Fibroblast of lung (primary cell): Measurements from ENCODE around the gene ZPLD1. TPM values are rescaled to one million over a fixed set of nuclear protein-coding genes. Genes with fewer than 3 reads are reported as not detected.

Source experiments
- DNase-seq, 2 donors: peaks; one replicate each; pipeline versions ENCODE4 v3.0.0 to v3.0.0-alpha.2; 2010; ENCODE audit warnings: low read depth in 2 of 2
- H2AFZ ChIP-seq: 2 replicates; pipeline ENCODE4 v1.5.1; 2012; ENCODE audit warnings: low read length, control low read depth, inconsistent platforms
- H3K27ac ChIP-seq: 2 replicates; pipeline ENCODE4 v1.5.1; 2011; ENCODE audit warnings: low read length, control low read depth; ENCODE audit not compliant: insufficient read depth
- H3K27me3 ChIP-seq: 2 replicates; pipeline ENCODE4 v1.5.1; 2011; ENCODE audit warnings: mild to moderate bottlenecking, low read length; ENCODE audit not compliant: control insufficient read depth, insufficient read depth
- H3K36me3 ChIP-seq: 2 replicates; pipeline ENCODE4 v1.5.1; 2011; ENCODE audit warnings: low read length; ENCODE audit not compliant: control insufficient read depth, insufficient read depth
- H3K4me1 ChIP-seq: 2 replicates; pipeline ENCODE4 v1.5.1; 2011; ENCODE audit warnings: low read length; ENCODE audit not compliant: control insufficient read depth, insufficient read depth; ENCODE audit errors: extremely low read depth
- H3K4me2 ChIP-seq: 2 replicates; pipeline ENCODE4 v1.5.1; 2011; ENCODE audit warnings: low read length, control low read depth; ENCODE audit not compliant: insufficient read depth; ENCODE audit errors: extremely low read depth
- H3K4me3 ChIP-seq, 4 experiments: fragments of 200-600 bp in 1 of 4; sonication (generic) in 1 of 4; replicated peaks in 1 of 4; 2 replicates each; pipeline ENCODE4 v1.5.1; 2011 to 2016; ENCODE audit warnings: low read length in 4 of 4, low read depth in 3 of 4, mild to moderate bottlenecking in 3 of 4, control low read depth in 2 of 4, inconsistent platforms in 1 of 4, mixed read lengths in 1 of 4; ENCODE audit not compliant: insufficient read depth in 1 of 4; ENCODE audit errors: control extremely low read depth in 1 of 4
- H3K79me2 ChIP-seq: 2 replicates; pipeline ENCODE4 v1.5.1; 2012; ENCODE audit warnings: mild to moderate bottlenecking, low read length, inconsistent platforms; ENCODE audit not compliant: control insufficient read depth, insufficient read depth
- H3K9ac ChIP-seq: 2 replicates; pipeline ENCODE4 v1.5.1; 2011; ENCODE audit warnings: mild to moderate bottlenecking, low read length, control low read depth; ENCODE audit not compliant: insufficient read depth
- H3K9me3 ChIP-seq: 2 replicates; pipeline ENCODE4 v1.5.1; 2012; ENCODE audit warnings: low read depth, low read length; ENCODE audit not compliant: control insufficient read depth, insufficient read depth
- H4K20me1 ChIP-seq: 2 replicates; pipeline ENCODE4 v1.5.1; 2011; ENCODE audit warnings: low read length; ENCODE audit not compliant: control insufficient read depth, insufficient read depth; ENCODE audit errors: extremely low read depth
- CTCF ChIP-seq, 2 donors: IDR thresholded peaks in 1 of 2; conservative IDR thresholded peaks in 1 of 2; 1 replicate in 1 of 2; 2 replicates in 1 of 2; pipeline ENCODE4 v1.5.1; 2011 to 2012; ENCODE audit warnings: low read length in 2 of 2, control low read depth in 1 of 2, inconsistent platforms in 1 of 2, low read depth in 1 of 2, mild to moderate bottlenecking in 1 of 2
- EZH2 ChIP-seq: IDR thresholded peaks from 2 replicates; pipeline ENCODE4 v1.5.1; 2012; ENCODE audit warnings: low read length, control low read depth, mild to moderate bottlenecking; ENCODE audit errors: missing control alignments
- polyA plus RNA-seq, 2 donors: library from polyadenylated mRNA; depleted of rRNA in 1 of 2; stranded (reverse) in 1 of 2; unstranded in 1 of 2; fragments of >200 nt; gene quantifications; 2 replicates each; pipeline ENCODE4 v1.2.1, GENCODE V29; 2011 to 2012; ENCODE audit warnings: missing spikeins in 1 of 2
- total RNA-seq: library from RNA; depleted of rRNA; stranded (reverse); fragments of >200 nt; gene quantifications from 2 replicates; pipeline ENCODE4 v1.2.1, GENCODE V29; 2014

The ZPLD1 gene
- total and polyA plus RNA-seq, 2 donors (not counting 1 experiment from before 2014, with no cell fraction given), result 0.02 to 0.17 TPM

DNA sequence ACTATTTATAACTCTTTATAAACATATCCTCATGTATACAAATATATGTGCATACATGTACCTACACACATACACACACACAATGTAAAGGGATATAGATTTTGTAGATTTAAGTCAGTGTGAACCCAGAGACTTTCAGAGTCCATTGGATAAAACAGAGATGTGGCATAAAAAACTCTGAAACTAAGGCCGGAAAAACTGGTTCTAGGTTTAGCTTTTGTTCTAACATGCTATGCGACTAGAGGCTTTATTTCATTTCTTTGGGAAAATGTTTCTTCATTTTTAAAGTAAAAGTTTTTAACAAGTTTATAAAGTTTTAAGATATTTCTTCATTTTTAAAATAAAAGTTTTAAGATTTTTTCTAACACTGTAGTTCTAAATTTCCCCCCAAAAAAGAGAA, 36.7 kb downstream of the ZPLD1 start:
- Histone ChIP-seq H3K4me1 (no peaks in the 10 kb centered on the region), H3K4me3 (no peak overlapping the region)

GRCh38 chr3:102473648-102474047, 38.8 kb downstream of the ZPLD1 start:
- H3K79me2 ChIP-seq, result no peaks in the 10 kb centered on the region
- no peaks in the 10 kb centered on the region for H3K27me3 ChIP-seq
- no peaks in the 10 kb centered on the region for H4K20me1 ChIP-seq
- TF ChIP-seq CTCF (conservative IDR thresholded peaks at IDR 0.05 in 1 of 2, IDR thresholded peaks at IDR 0.05 in 1 of 2; ENCODE audit: low read depth in 1 of 2, low read length in 2 of 2) (no peak), EZH2 (no peak)
- H3K27ac ChIP-seq, result no peak overlapping the region
- H3K36me3 ChIP-seq, result no peaks in the 10 kb centered on the region
- H2AFZ ChIP-seq, result no peak overlapping the region
- H3K4me2 ChIP-seq, result no peak overlapping the region
- H3K4me3 ChIP-seq, result no peak overlapping the region
- H3K9ac ChIP-seq, result no peak overlapping the region
- no peak for DNase-seq
- H3K9me3 ChIP-seq, result no peaks in the 10 kb centered on the region
- H3K4me1 ChIP-seq, result no peaks in the 10 kb centered on the region

More for the DNA sequence above, 36.7 kb downstream of the ZPLD1 start:
- H3K9ac ChIP-seq, result no peak overlapping the region
- no peak overlapping the region for H2AFZ ChIP-seq
- no peaks in the 10 kb centered on the region for H3K27me3 ChIP-seq
- no peaks in the 10 kb centered on the region for H3K79me2 ChIP-seq
- DNase-seq, result no peak
- TF ChIP-seq CTCF (conservative IDR thresholded peaks at IDR 0.05 in 1 of 2, IDR thresholded peaks at IDR 0.05 in 1 of 2; ENCODE audit: low read depth in 1 of 2, low read length in 2 of 2) (no peak), EZH2 (no peak)
- H3K27ac ChIP-seq, result no peak overlapping the region
- no peak overlapping the region for H3K4me2 ChIP-seq
- no peaks in the 10 kb centered on the region for H3K36me3 ChIP-seq
- no peaks in the 10 kb centered on the region for H3K9me3 ChIP-seq
- no peaks in the 10 kb centered on the region for H4K20me1 ChIP-seq

DNA sequence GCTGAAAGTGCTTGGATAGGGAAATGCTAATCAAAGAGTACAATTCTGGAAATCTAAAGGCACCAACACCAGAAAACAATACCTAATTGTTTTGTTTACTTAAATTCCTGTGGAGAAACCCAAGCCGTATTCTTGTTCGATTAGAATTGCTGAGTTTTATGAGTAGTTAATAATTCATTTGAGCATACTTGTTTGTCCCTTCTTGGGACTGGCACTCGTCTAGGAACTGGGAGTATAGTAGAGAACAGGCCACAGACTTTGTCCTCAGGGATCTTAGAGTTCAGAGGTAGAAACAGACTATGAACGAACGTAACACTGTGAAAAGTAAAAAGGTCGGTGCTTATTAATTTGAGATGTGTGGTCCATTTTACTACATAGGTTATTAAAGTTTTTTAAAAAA, 39.4 kb downstream of the ZPLD1 start:
- H3K4me3 ChIP-seq, result no peak overlapping the region

More for the DNA sequence above, 39.4 kb downstream of the ZPLD1 start:
- H3K36me3 ChIP-seq, result no peaks in the 10 kb centered on the region
- no peaks in the 10 kb centered on the region for H3K9me3 ChIP-seq
- no peaks in the 10 kb centered on the region for H3K4me1 ChIP-seq
- H3K27ac ChIP-seq, result no peak overlapping the region
- no peak for TF ChIP-seq CTCF (conservative IDR thresholded peaks at IDR 0.05 in 1 of 2, IDR thresholded peaks at IDR 0.05 in 1 of 2; ENCODE audit: low read depth in 1 of 2, low read length in 2 of 2)
- no peak for TF ChIP-seq EZH2
- H3K4me2 ChIP-seq, result no peak overlapping the region
- DNase-seq, result no peak
- no peak overlapping the region for H3K9ac ChIP-seq
- no peak overlapping the region for H2AFZ ChIP-seq
- H3K27me3 ChIP-seq, result no peaks in the 10 kb centered on the region
- no peaks in the 10 kb centered on the region for H4K20me1 ChIP-seq
- no peaks in the 10 kb centered on the region for H3K79me2 ChIP-seq
